ENCODE data around the gene PLEK2.

GRCh38 chr14:67392123-67392522 lies 19.8 kb downstream of the PLEK2 start:
- TF ChIP-seq CTCF (IDR thresholded peaks at IDR 0.05) = no peak
- TF ChIP-seq NFYB (CRISPR knock-in tag; conservative IDR thresholded peaks at IDR 0.05; ENCODE audit: low read depth) = no peak
- TF ChIP-seq GRHL2 (CRISPR knock-in tag; IDR thresholded peaks at IDR 0.05; ENCODE audit: insufficient replicate concordance, severe bottlenecking) = no peak
- TF ChIP-seq, protein P1, sequence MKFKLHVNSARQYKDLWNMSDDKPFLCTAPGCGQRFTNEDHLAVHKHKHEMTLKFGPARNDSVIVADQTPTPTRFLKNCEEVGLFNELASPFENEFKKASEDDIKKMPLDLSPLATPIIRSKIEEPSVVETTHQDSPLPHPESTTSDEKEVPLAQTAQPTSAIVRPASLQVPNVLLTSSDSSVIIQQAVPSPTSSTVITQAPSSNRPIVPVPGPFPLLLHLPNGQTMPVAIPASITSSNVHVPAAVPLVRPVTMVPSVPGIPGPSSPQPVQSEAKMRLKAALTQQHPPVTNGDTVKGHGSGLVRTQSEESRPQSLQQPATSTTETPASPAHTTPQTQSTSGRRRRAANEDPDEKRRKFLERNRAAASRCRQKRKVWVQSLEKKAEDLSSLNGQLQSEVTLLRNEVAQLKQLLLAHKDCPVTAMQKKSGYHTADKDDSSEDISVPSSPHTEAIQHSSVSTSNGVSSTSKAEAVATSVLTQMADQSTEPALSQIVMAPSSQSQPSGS (CRISPR knock-in tag; IDR thresholded peaks at IDR 0.05; ENCODE audit: borderline replicate concordance, low read depth) = no peak
- TF ChIP-seq TCF7 (CRISPR knock-in tag; IDR thresholded peaks at IDR 0.05; ENCODE audit: low read depth) = no peak
- no peak for TF ChIP-seq CREM (CRISPR knock-in tag; IDR thresholded peaks at IDR 0.05)
- no peak for TF ChIP-seq ESRRA (CRISPR knock-in tag; IDR thresholded peaks at IDR 0.05; ENCODE audit: borderline replicate concordance)
- TF ChIP-seq NR3C1 (CRISPR knock-in tag; conservative IDR thresholded peaks at IDR 0.05; ENCODE audit: low read depth) = no peak
- no peak for TF ChIP-seq ZBTB43 (CRISPR knock-in tag; IDR thresholded peaks at IDR 0.05)
